GM18511 (cell line): ENCODE measurements around the gene PSTPIP2.
A peak's percentile ranks its signal among the peaks of the same experiment; 100 is the strongest.
"Not testable (repeated sequence)": the region's sequence is repeated elsewhere in the genome, so short reads cannot be mapped to it uniquely, and the experiment has no call there.

Experiments
- ATAC-seq: cut with Tn5 transposase; IDR thresholded peaks from one replicate; pipeline ENCODE4 v1.9.1; 2021; ENCODE audit warnings: mild to moderate bottlenecking, moderate library complexity; ENCODE audit not compliant: unreplicated experiment

The PSTPIP2 gene

GRCh38 chr18:46071653-46072375 is at the start of gene PSTPIP2:
Gene PSTPIP2 (minus strand): TSS chr18:46072260. CDS start chr18:46072188, 72 bp downstream.
- peak; percentile 70 for ATAC-seq

- no peak for ATAC-seq
Observed at GRCh38 chr18:46113751-46114150, 41.7 kb upstream of the PSTPIP2 start.

- ATAC-seq: no peak
Observed at GRCh38 chr18:46110406-46110805, 38.3 kb upstream of the PSTPIP2 start.

- ATAC-seq: no peak
Observed at GRCh38 chr18:46109386-46109785, 37.3 kb upstream of the PSTPIP2 start.

GRCh38 chr18:46104128-46104911 is 32.3 kb upstream of the PSTPIP2 start, which contains the start of gene HAUS1:
Gene HAUS1 (plus strand): TSS chr18:46104385. CDS start chr18:46104412, 27 bp downstream.
- ATAC-seq: peak; percentile 96

DNA sequence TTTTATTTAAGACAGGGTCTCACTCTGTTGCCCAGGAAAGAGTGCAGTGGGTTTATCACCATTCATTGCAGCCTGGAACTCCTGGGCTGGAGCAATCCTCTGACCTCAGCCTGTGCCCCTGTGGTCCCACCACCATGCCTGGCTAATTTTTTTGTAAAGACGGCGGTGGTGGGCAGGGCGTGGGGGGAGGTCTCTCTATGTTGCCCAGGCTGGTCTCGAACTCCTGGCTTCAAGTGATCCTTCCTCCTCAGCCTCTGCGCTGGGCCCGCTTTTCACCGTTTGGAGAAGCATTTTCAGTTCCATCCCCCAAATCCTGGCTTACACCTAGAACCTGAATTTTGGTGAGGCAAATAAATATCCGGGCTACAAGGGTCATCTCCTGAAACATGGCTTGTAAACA is 27.4 kb upstream of the PSTPIP2 start:
- ATAC-seq: no peak

DNA sequence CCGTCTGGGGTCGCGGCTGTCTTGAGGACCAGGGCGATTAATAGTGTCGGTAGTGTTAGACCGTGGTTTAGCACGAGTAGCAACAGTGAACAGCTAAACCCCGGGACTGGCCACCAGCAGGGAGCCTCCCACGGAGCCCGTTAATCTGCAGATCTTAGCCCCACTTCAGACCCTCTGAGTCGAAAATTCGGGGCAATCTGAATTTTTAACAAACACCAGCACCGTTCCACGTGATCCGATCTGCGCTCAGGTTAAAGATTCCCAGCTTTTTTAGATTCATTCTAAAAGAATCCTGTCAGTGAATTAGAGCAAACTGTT is 26.5 kb upstream of the PSTPIP2 start:
- ATAC-seq: no peak

DNA sequence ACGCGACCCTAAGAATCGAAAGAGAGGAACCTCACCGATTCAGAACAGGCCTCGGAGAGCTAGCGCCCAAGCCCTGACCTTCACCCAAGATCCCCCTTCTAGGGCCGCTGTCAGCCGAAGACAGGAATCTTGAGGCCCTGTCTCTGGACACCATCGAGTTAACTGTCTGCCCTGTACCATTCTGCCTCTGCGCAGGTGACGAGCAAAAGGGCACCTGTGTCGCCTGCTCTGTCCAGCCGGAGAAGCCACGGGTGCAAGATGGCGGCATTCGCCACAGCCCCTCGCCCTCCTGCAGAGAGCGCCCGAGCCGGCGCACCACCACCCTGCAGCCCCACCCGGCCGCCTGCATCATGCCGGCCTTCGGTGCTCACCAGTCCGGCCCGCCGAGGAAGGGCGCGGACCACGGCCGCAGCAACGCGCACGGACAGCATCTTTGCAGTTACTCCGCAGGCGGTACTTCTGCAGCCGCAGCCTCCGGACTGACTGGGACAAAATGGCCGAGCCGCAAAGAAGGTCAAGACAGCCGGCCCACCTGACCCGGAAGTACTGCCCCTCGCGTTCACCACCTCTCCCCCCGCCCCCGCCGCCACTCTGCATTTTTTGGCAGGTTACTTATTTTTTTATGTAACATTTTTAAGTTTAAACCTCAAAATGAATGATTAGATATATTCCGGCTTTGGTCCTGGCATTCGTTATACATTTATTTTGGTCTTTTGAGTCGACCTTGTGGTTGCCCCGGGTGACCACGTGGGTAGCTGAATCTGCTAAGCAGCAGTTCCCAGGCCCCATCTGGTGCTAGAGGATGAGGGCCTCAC is 25.9 kb upstream of the PSTPIP2 start, which contains the start of gene ATP5F1A:
TSS of gene ATP5F1A (minus strand) at position 496 of the 815 bp plus-strand sequence. CDS start at position 431, 65 bp downstream.
- peak; percentile 87 for ATAC-seq

- ATAC-seq: peak; percentile 22
Observed at GRCh38 chr18:46097431-46097800, 25.4 kb upstream of the PSTPIP2 start.

DNA sequence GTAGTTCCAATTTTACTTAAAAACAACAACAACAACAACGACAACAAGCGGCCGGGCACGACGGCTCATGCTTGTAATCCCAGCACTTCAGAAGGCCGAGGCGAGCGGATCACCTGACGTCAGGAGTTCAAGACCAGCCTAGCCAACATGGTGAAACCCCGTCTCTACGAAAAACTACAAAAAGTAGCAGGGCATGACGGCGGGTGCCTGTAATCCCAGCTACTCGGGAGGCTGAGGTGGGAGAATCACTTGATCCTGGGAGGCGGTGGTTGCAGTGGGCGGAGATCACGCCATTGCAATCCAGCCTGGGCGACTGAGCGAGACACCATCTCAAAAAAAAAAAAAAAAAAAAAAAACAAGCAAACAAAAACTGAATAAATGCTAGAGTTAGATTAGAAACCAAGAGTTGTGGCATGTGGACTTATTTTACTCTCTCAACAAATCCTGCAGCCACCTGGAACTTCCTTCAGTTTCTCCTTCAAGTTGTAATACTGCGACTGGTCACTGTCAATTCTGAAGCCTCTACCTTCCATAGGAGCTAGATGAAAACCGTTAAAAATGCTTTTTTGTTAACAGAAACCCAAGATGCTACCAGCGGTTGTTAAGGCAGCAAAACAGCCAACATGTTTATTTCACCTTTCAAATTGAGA is 24.7 kb upstream of the PSTPIP2 start:
- ATAC-seq: no peak

DNA sequence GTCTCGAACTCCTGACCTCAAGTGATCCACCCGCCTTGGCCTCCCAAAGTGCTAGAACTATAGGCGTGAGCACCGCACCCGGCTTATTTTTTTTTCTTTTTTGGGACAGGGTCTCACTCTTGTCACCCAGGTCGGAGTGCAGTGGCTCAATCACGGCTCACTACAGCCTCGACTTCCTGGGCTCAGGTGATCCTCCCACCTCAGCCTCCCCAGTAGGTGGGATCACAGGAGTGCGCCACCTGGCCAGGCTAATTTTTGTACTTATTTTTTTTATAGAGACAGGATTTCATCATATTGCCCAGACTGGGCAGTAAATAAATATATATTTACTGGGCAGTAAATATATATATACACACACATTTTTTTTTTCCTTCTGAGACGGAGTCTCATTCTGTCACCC is 23.5 kb upstream of the PSTPIP2 start:
- ATAC-seq: no peak

DNA sequence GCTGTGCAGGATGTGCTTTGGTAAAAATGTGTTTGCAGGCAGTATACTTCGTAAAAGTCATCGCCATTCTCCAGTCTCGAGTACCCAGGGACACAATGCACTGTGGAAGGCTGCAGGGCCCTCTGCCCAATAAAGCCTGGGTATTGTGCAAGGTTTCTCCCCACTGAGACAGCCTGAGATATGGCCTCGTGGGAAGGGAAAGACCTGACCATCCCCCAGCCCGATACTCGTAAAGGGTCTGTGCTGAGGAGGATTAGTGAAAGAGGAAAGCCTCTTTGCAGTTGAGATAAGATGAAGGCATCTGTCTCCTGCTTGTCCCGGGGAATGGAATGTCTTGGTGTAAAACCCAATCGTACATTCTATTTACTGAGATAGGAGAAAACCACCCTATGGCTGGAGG is 16.4 kb upstream of the PSTPIP2 start:
- not testable (repeated sequence) for ATAC-seq

DNA sequence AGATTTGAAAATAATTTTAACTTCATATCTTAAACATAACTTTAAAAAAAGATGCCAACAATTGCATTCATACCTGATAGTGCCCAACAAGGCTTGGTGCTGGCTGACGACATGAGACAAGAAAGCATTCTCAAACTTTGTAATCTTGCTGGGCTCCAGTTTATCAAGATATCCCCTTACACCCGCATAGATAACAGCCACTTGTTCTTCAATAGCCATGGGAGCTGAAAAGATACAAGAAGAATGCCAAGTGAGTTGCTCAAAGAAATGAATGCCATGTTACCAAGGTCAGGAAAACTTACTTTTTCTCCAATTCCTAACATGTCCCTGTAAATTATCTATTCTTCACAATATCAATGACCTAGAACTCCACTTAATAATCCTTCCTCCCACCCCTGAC is 12.4 kb upstream of the PSTPIP2 start:
- no peak for ATAC-seq

DNA sequence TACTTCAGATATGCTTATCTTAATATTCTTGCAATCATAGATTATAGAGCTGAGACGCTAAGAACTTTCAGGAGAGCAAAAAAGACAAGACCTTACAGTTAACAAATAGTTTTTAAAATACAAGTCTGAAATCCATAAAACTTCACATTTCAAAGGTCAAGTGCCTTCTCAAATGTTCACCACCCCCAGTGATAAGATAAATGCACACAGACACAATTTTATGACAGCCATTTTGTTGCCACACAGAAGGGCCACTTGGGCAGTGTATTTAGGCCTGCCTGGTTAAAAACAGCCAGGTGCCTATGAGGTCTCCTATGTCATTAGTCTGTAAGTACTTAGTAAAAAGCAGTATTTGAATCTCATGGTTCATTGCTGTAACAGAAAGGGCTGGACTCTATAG is 8.1 kb upstream of the PSTPIP2 start:
- no peak for ATAC-seq

DNA sequence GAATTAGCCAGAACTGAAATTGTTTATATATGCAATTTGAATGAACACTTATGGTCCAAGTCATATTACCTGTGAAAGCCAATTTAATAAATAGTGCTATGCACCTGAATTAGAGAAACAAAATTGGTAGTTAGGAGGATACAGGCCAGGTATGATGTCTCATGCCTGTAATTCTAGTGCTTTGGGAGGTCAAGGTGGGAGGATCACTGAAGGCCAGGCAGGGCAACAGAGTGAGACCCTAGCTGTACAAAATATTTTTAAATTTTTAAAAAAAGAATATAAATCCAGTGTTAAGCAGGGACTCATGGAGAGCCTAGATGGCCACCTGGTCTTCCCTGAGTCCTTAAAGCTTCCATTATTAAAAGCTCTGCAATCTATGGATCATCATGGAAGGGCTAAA is 7.3 kb upstream of the PSTPIP2 start:
- ATAC-seq: no peak

DNA sequence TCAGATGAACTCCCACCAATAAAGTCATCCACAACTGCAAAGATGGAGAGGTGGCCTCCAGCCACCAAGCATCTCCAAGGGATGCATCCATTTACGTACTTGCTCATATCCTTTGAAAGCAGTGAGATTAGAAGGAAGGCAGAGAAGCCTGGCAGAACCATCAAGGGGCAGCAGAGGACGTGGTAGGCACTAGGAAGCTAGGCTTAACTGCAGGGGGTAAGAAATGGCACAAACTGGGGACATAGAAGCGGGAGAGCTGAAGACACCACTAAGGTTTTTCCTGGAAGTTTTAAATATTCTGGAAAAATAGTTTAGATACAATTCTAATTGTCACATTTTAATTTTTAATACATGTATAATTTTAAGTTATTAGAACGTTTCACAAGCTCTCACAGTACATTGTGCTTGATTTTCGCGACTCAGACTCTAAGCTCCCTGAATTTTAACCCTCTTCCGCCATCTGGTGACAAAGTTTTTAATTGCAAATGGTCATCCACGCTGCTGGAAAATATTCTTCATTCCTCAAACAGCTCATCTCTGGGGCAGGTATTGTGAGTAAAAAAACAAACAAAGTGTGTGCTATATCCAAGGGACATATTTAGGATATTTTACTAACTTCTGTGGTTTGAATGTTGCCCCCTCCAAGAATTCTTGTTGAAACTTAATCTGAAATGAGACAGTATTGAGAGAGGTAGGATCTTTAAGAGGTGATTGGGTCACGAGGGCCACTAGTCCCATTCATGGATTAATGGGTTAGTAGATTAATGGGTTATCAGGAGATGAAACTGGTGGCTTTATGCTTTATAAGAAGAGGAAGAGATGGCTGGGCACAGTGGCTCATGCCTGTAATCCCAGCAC is 1.6 kb upstream of the PSTPIP2 start:
- ATAC-seq: no peak

- no peak for ATAC-seq
Observed at GRCh38 chr18:46072959-46073358, 899 bp upstream of the PSTPIP2 start.

DNA sequence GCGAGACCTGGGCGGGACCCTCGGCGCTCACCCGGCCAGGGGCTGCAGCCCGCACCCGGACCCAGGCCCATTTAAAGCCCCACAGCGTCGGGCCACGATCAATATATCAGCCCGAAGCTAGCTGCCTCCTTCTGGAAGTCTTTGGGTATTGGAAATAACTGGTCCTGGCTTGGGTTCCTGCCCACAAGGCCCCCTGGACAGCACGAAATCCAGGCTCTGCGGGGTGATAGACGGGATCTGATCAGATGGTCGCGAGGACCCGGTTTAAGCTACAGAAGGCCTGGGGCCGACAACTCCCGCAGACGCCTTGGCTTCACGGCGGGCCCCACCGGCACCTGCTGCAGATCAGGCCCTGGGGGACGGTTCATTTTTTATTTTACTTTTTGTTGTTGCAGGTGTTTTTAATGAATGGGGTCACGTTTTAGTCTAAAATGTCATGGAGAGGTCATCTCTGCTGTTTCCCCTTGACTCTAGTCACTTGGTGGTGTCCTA is 362 bp upstream of the PSTPIP2 start:
- ATAC-seq: peak; percentile 1

DNA sequence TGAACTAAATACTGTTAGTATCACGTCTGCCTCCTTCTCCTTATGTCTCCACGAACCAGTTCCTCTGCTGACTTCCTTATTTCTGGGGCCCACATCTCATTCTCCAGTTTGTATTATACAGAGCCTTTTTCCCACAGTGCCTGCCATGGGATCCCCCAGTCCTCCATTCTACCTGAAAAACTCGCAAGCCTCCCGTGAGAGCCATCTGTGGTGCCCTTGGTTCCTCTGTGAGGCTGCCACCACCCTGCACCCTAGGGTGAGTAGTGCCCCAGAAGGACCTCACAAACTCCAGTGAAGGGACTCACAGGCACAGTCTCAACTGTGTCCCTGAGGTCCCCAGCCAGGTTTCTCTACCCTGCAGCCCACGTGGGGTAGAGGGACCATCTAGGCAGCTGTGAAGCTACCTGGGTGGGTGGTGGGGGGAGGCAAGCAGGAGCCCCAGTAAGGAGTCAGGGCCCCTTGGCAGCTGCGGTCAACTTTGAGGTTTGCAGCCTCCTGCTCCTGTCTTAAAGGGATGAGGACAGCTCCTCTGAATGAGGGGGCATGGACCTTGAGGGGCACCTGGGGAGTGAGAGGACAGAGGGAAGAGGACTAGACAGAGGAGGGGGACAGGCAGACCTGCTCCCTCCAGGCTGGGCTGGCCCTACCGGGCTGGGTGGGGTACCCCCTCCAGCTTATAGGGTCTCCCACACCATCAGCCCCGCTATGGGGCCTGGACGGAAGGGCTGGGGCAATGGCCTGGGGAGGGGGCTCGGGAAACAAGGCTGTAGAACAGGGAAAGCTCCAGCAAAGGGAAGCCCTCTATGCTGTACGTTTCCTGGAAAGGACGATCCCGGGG is 1.0 kb downstream of the PSTPIP2 start:
- peak; percentile 44 for ATAC-seq
